Measurements from ENCODE around the gene SLC12A3. TPM values are rescaled to one million over a fixed set of nuclear protein-coding genes. Genes with fewer than 3 reads are reported as not detected.

Gene SLC12A3
- total and polyA plus RNA-seq, 2 of the 8 experiments (the other 6 are each of a cell fraction or from before 2014, with no cell fraction given), result not detected

DNA sequence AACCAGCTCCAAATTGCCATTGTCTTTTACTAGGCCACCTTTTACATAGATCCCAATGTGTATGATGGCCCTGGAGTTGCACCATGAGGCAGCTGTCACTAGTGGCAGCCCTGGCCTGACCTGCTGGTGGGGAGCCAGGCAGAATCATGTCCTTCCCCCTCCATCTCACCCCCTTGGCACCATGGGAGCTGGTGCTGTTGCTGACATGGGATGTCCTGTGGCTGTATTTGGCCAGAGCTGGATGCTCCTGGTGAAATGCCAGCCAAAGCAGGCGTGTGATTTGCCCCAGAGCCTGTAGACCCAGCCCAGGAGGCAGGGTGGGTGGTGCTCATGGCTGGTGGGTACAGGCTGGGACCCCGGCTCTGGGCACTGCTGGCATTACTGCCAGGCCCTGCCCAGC lies 18.6 kb downstream of the SLC12A3 start:
- Histone ChIP-seq H3K36me3 (ENCODE audit: control insufficient read depth in 2 of 4, insufficient read depth in 4 of 4, low read length in 3 of 4) (no peaks in the 10 kb centered on the region), H2BK5ac (ENCODE audit: low read depth, low read length) (no peak overlapping the region), H2BK12ac (ENCODE audit: low read depth, low read length) (no peak overlapping the region), H3K9ac (replicated peaks in 1 of 4; ENCODE audit: extremely low read depth in 1 of 4, low read depth in 3 of 4, low read length in 3 of 4) (no peak overlapping the region), H2BK120ac (replicated peaks; ENCODE audit: low read depth, low read length) (no peak overlapping the region), H3K23ac (ENCODE audit: insufficient read length) (no peak overlapping the region), H2BK20ac (ENCODE audit: low read length) (no peak overlapping the region), H4K20me1 (replicated peaks in 1 of 2; ENCODE audit: control insufficient read depth in 1 of 2, insufficient read depth in 2 of 2, low read length in 2 of 2) (no peaks in the 10 kb centered on the region), H3K79me1 (ENCODE audit: low read depth, low read length) (no peaks in the 10 kb centered on the region), H2AK5ac (ENCODE audit: low read depth, low read length) (no peak overlapping the region), H3K4ac (replicated peaks; ENCODE audit: insufficient read length, low read depth, low read length) (no peak overlapping the region), H3K4me3 (ENCODE audit: extremely low read depth in 1 of 4, insufficient read depth in 2 of 4, low read depth in 3 of 4, low read length in 4 of 4) (no peak overlapping the region), H4K91ac (replicated peaks; ENCODE audit: insufficient read length, low read length) (no peak overlapping the region), H3K9me3 (ENCODE audit: insufficient read depth in 2 of 2, low read depth in 1 of 2, low read length in 1 of 2) (peaks cover 17 to 28% of the 10 kb centered on the region in 2 experiments), H3K56ac (replicated peaks; ENCODE audit: insufficient read length, low read depth, low read length) (no peak overlapping the region), H3K27ac (ENCODE audit: low read depth, low read length) (no peak overlapping the region), H3K79me2 (ENCODE audit: control insufficient read depth in 1 of 2, insufficient read depth in 2 of 2, low read length in 2 of 2) (no peaks in the 10 kb centered on the region), H3K4me2 (ENCODE audit: insufficient read depth in 1 of 2, low read depth in 2 of 2, low read length in 2 of 2) (no peak overlapping the region), H4K8ac (ENCODE audit: extremely low read depth, insufficient read depth, low read length) (no peak overlapping the region), H2AFZ (ENCODE audit: low read length) (no peak overlapping the region), H2BK15ac (ENCODE audit: low read length) (no peak overlapping the region), H3K4me1 (replicated peaks in 1 of 4; ENCODE audit: control insufficient read depth in 3 of 4, insufficient read depth in 4 of 4, low read length in 3 of 4) (no peaks in the 10 kb centered on the region), H3K14ac (ENCODE audit: insufficient read length) (no peak overlapping the region), H4K5ac (ENCODE audit: insufficient read length, low read depth, low read length) (no peak overlapping the region), H3K18ac (ENCODE audit: extremely low read depth, low read length) (no peak overlapping the region), H3K23me2 (ENCODE audit: low read depth, low read length) (no peaks in the 10 kb centered on the region), H3K27me3 (replicated peaks in 1 of 4; ENCODE audit: control insufficient read depth in 3 of 4, extremely low read depth in 1 of 4, insufficient read depth in 3 of 4, low read length in 3 of 4) (no peaks in the 10 kb centered on the region)
- ChIA-PET CTCF (ENCODE audit: partially characterized antibody) (interaction anchor here (1.3 to 2.3 kb wide), 3 partner anchors 14 to 37 kb away, joined by 4 to 8 read pairs (median 6); no protein-coding TSS in a partner anchor), POLR2A (ENCODE audit: partially characterized antibody) (interaction anchor here (1.3 to 2.6 kb wide), 2 partner anchors 11 to 47 kb away, joined by 3 to 10 read pairs; no protein-coding TSS in a partner anchor)
- FAIRE-seq (no peak), DNase-seq (ENCODE audit: low read depth in 1 of 2, low spot score in 2 of 2) (no peak)
- TF ChIP-seq SIRT6 (IDR thresholded peaks at IDR 0.05; ENCODE audit: low read length) (no peak), CREB1 (IDR thresholded peaks at IDR 0.05) (no peak), BACH1 (IDR thresholded peaks at IDR 0.05; ENCODE audit: low read length) (no peak), RXRA (IDR thresholded peaks at IDR 0.05; ENCODE audit: insufficient read depth, low read depth, low read length) (no peak), TAF7 (optimal IDR thresholded peaks at IDR 0.05; ENCODE audit: borderline replicate concordance, low read depth, low read length) (no peak), PHF8 (conservative IDR thresholded peaks at IDR 0.05; ENCODE audit: low read depth, low read length) (no peak), KDM4A (IDR thresholded peaks at IDR 0.05; ENCODE audit: low read depth, low read length, severe bottlenecking) (no peak), SIN3A (conservative IDR thresholded peaks at IDR 0.05 in 1 of 2, IDR thresholded peaks at IDR 0.05 in 1 of 2; ENCODE audit: low read depth in 1 of 2, low read length in 2 of 2) (no peak), POLR2AphosphoS5 (IDR thresholded peaks at IDR 0.05; ENCODE audit: low read depth, low read length) (no peak)
- WGBS, 2 experiments (ENCODE audit: extremely low coverage in 1 of 2, insufficient coverage in 1 of 2, insufficient read length in 1 of 2, insufficient replicate concordance in 2 of 2, low coverage in 1 of 2, low lambda C conversion rate in 2 of 2, missing lambda C conversion rate in 1 of 2), result 95% methylated on average over 2 of the region's 2 CpGs; no CpG with 5 or more reads in 1 of the 2 experiments

All from H1 (cell line).